Measurements from ENCODE around the gene SNX9.
A peak's percentile ranks its signal among the peaks of the same experiment; 100 is the strongest.

The SNX9 gene

GRCh38 chr6:157980288-157981131, 157.5 kb downstream of the SNX9 start:
- POLR2A ChIA-PET = interaction anchor here (0.7 kb wide), 1 partner anchor 28 kb away, joined by 5 read pairs; no protein-coding TSS in a partner anchor
- CTCF ChIA-PET = interaction anchor here (0.7 to 2.0 kb wide), 7 partner anchors 9 to 91 kb away, joined by 4 to 7 read pairs (median 5); no protein-coding TSS in a partner anchor
- no peaks in the 10 kb centered on the region for H3K9me3 ChIP-seq (ENCODE audit: control insufficient read depth, insufficient read depth, low read depth, low read length)

GRCh38 chr6:157981132-157981394, 158.0 kb downstream of the SNX9 start:
- CTCF ChIA-PET = interaction anchor here (1.5 kb wide), 1 partner anchor 45 kb away, joined by 7 read pairs; no protein-coding TSS in a partner anchor
- no peaks in the 10 kb centered on the region for H3K9me3 ChIP-seq (ENCODE audit: control insufficient read depth, insufficient read depth, low read depth, low read length)
- no peak overlapping the region; the same call in 1 of the 2 replicates for H3K27ac ChIP-seq (ENCODE audit: extremely low read depth, low read depth, low read length)
- POLR2A ChIA-PET = no interaction called here
- peak overlapping the region; percentile 71 for H3K4me3 ChIP-seq (ENCODE audit: low read depth, low read length)
- peaks cover 11% of the 10 kb centered on the region for H3K4me1 ChIP-seq (ENCODE audit: control insufficient read depth, insufficient read depth, low read length)
- H3K36me3 ChIP-seq (ENCODE audit: control insufficient read depth in 2 of 2, insufficient read depth in 1 of 2, low read length in 2 of 2) = no peaks in the 10 kb centered on the region
- TF ChIP-seq ZNF202 (tag by site-specific recombination; IDR thresholded peaks at IDR 0.05; ENCODE audit: borderline replicate concordance) (0 out of 2 replicates have a peak, but pooled peaks have one; percentile 19), CTCF (tag by site-specific recombination; IDR thresholded peaks at IDR 0.05) (no peak)

More at GRCh38 chr6:157980288-157981131, 157.5 kb downstream of the SNX9 start:
- Histone ChIP-seq H3K36me3 (ENCODE audit: control insufficient read depth in 2 of 2, insufficient read depth in 1 of 2, low read length in 2 of 2) (no peaks in the 10 kb centered on the region), H3K4me1 (ENCODE audit: control insufficient read depth, insufficient read depth, low read length) (peaks cover 6% of the 10 kb centered on the region), H3K27ac (ENCODE audit: extremely low read depth, low read depth, low read length) (no peak overlapping the region; the same call in 1 of the 2 replicates), H3K4me3 (ENCODE audit: low read depth, low read length) (no peak overlapping the region)
- peak; percentile 23; the same call in 1 of the 2 replicates for TF ChIP-seq PBX3 (CRISPR knock-in tag; IDR thresholded peaks at IDR 0.05)
- no peak for TF ChIP-seq ZNF571 (tag by site-specific recombination; IDR thresholded peaks at IDR 0.05)
- TF ChIP-seq PRDM10 (tag by site-specific recombination; IDR thresholded peaks at IDR 0.05) = no peak

- no peaks in the 10 kb centered on the region for H3K9me3 ChIP-seq (ENCODE audit: control insufficient read depth, insufficient read depth, low read depth, low read length)
- POLR2A ChIA-PET = interaction anchor here (0.9 to 2.1 kb wide), 2 partner anchors 30 to 45 kb away, joined by 3 to 7 read pairs; no protein-coding TSS in a partner anchor
- CTCF ChIA-PET = interaction anchor here (0.6 to 3.3 kb wide), 6 partner anchors 21 to 789 kb away, joined by 3 to 22 read pairs (median 5); no protein-coding TSS in a partner anchor
- H3K4me3 ChIP-seq (ENCODE audit: low read depth, low read length) = peak within 1 kb of the TSS; percentile 71
- H3K36me3 ChIP-seq (ENCODE audit: control insufficient read depth in 2 of 2, insufficient read depth in 1 of 2, low read length in 2 of 2) = no peaks in the 10 kb centered on the region
- peak within 1 kb of the TSS; percentile 81; the same call in 1 of the 2 replicates for H3K27ac ChIP-seq (ENCODE audit: extremely low read depth, low read depth, low read length)
- H3K4me1 ChIP-seq (ENCODE audit: control insufficient read depth, insufficient read depth, low read length) = peaks cover 12% of the 10 kb centered on the region
- peak; percentile 55; the same call in 1 of the 2 replicates for TF ChIP-seq ZSCAN30 (tag by site-specific recombination; IDR thresholded peaks at IDR 0.05)
- peak; percentile 80; the same call in 1 of the 2 replicates for TF ChIP-seq ZBTB8A (tag by site-specific recombination; IDR thresholded peaks at IDR 0.05)
- 0 out of 2 replicates have a peak, but pooled peaks have one; percentile 21 for TF ChIP-seq ZNF791 (tag by site-specific recombination; IDR thresholded peaks at IDR 0.05)
- TF ChIP-seq ZNF596 (tag by site-specific recombination; IDR thresholded peaks at IDR 0.05) = 0 out of 2 replicates have a peak, but pooled peaks have one; percentile 17
- 0 out of 2 replicates have a peak, but pooled peaks have one; percentile 23 for TF ChIP-seq ZBTB20 (tag by site-specific recombination; IDR thresholded peaks at IDR 0.05)
- no peak for TF ChIP-seq ZNF148 (tag by site-specific recombination; IDR thresholded peaks at IDR 0.05; ENCODE audit: borderline replicate concordance)
- TF ChIP-seq EGR2 (tag by site-specific recombination; IDR thresholded peaks at IDR 0.05; ENCODE audit: low read depth) = 0 out of 2 replicates have a peak, but pooled peaks have one; percentile 17
- TF ChIP-seq HOXC10 (CRISPR knock-in tag; IDR thresholded peaks at IDR 0.05) = peak; percentile 78; the same call in 1 of the 2 replicates
- TF ChIP-seq ZFP69B (tag by site-specific recombination; IDR thresholded peaks at IDR 0.05) = no peak
- no peak for TF ChIP-seq ZNF792 (tag by site-specific recombination; IDR thresholded peaks at IDR 0.05)
- TF ChIP-seq ZFHX2 (tag by site-specific recombination; conservative IDR thresholded peaks at IDR 0.05) = peak; percentile 57
- TF ChIP-seq ZNF184 (tag by site-specific recombination; IDR thresholded peaks at IDR 0.05) = no peak
- TF ChIP-seq SP3 (tag by site-specific recombination; IDR thresholded peaks at IDR 0.05) = peak; percentile 60
- TF ChIP-seq GLIS1 (tag by site-specific recombination; IDR thresholded peaks at IDR 0.05) = peak; percentile 70
Observed at GRCh38 chr6:157981395-157982101, 158.5 kb downstream of the SNX9 start, which contains the start of gene SYNJ2. SYNJ2 (plus strand) TSS chr6:157981863; CDS start chr6:157981962, 99 bp downstream.

All from HEK293 (cell line).